Measurements from ENCODE around the gene FAM25A. TPM values are rescaled to one million over a fixed set of nuclear protein-coding genes. Genes with fewer than 3 reads are reported as not detected.
"Not testable (repeated sequence)": the region's sequence is repeated elsewhere in the genome, so short reads cannot be mapped to it uniquely, and the experiment has no call there.

FAM25A gene
- polyA plus RNA-seq, 1 donor from 2014 or later, result not detected

GRCh38 chr10:86991362-86991761 lies 28.7 kb upstream of the FAM25A start:
- not testable (repeated sequence) for H3F3A ChIP-seq (ENCODE audit: insufficient read depth, low read length, poor library complexity, severe bottlenecking); H3K4me3 ChIP-seq (ENCODE audit: low read length); H3K9me3 ChIP-seq (ENCODE audit: low read length); H3K4me2 ChIP-seq (ENCODE audit: low read length); H2AFZ ChIP-seq (ENCODE audit: low read depth, low read length); H3K36me3 ChIP-seq (ENCODE audit: insufficient read depth, low read length); H3K79me2 ChIP-seq (replicated peaks; ENCODE audit: insufficient read depth, low read length); H4K20me1 ChIP-seq (ENCODE audit: insufficient read depth); H3K27ac ChIP-seq (ENCODE audit: low read length); H3K9ac ChIP-seq (ENCODE audit: low read length); H3K9me2 ChIP-seq (ENCODE audit: insufficient read depth, low read length); H3K27me3 ChIP-seq (ENCODE audit: insufficient read depth, low read depth, low read length)

GRCh38 chr10:86992456-86992855 lies 27.6 kb upstream of the FAM25A start:
- H3K27me3 ChIP-seq (ENCODE audit: insufficient read depth, low read depth, low read length), result no peaks in the 10 kb centered on the region
- no peaks in the 10 kb centered on the region for H3K9me2 ChIP-seq (ENCODE audit: insufficient read depth, low read length)
- H3K79me2 ChIP-seq (replicated peaks; ENCODE audit: insufficient read depth, low read length), result no peaks in the 10 kb centered on the region
- H3K4me3 ChIP-seq (ENCODE audit: low read length), result no peak overlapping the region
- no peaks in the 10 kb centered on the region for H3F3A ChIP-seq (ENCODE audit: insufficient read depth, low read length, poor library complexity, severe bottlenecking)
- H3K4me2 ChIP-seq (ENCODE audit: low read length), result no peak overlapping the region
- H3K27ac ChIP-seq (ENCODE audit: low read length), result no peak overlapping the region
- H4K20me1 ChIP-seq (ENCODE audit: insufficient read depth), result no peaks in the 10 kb centered on the region
- H3K9me3 ChIP-seq (ENCODE audit: low read length), result no peaks in the 10 kb centered on the region
- no peak overlapping the region for H2AFZ ChIP-seq (ENCODE audit: low read depth, low read length)
- H3K9ac ChIP-seq (ENCODE audit: low read length), result no peak overlapping the region
- no peaks in the 10 kb centered on the region for H3K36me3 ChIP-seq (ENCODE audit: insufficient read depth, low read length)
- no peak for TF ChIP-seq EZH2 (IDR thresholded peaks at IDR 0.05; ENCODE audit: borderline replicate concordance, insufficient read depth, low read length, poor library complexity, severe bottlenecking)
- TF ChIP-seq POLR2AphosphoS5 (IDR thresholded peaks at IDR 0.05), result no peak
- TF ChIP-seq CTCF (IDR thresholded peaks at IDR 0.05; ENCODE audit: poor library complexity, severe bottlenecking), result no peak
- no peak for TF ChIP-seq MXI1 (conservative IDR thresholded peaks at IDR 0.05; ENCODE audit: poor library complexity, severe bottlenecking)
- no peak for TF ChIP-seq EP300 (conservative IDR thresholded peaks at IDR 0.05; ENCODE audit: poor library complexity, severe bottlenecking)
- no peak for TF ChIP-seq RAD21 (conservative IDR thresholded peaks at IDR 0.05)
- TF ChIP-seq TAF1 (IDR thresholded peaks at IDR 0.05; ENCODE audit: low read depth), result no peak
- no peak for TF ChIP-seq SMC3 (conservative IDR thresholded peaks at IDR 0.05; ENCODE audit: poor library complexity)
- TF ChIP-seq REST (IDR thresholded peaks at IDR 0.05; ENCODE audit: borderline replicate concordance), result no peak

GRCh38 chr10:86992929-86993328 lies 27.2 kb upstream of the FAM25A start:
- no peaks in the 10 kb centered on the region for H3K9me3 ChIP-seq (ENCODE audit: low read length)
- TF ChIP-seq EZH2 (IDR thresholded peaks at IDR 0.05; ENCODE audit: borderline replicate concordance, insufficient read depth, low read length, poor library complexity, severe bottlenecking) (no peak), POLR2AphosphoS5 (IDR thresholded peaks at IDR 0.05) (no peak), RAD21 (conservative IDR thresholded peaks at IDR 0.05) (no peak), MXI1 (conservative IDR thresholded peaks at IDR 0.05; ENCODE audit: poor library complexity, severe bottlenecking) (no peak), CTCF (IDR thresholded peaks at IDR 0.05; ENCODE audit: poor library complexity, severe bottlenecking) (no peak), REST (IDR thresholded peaks at IDR 0.05; ENCODE audit: borderline replicate concordance) (no peak), EP300 (conservative IDR thresholded peaks at IDR 0.05; ENCODE audit: poor library complexity, severe bottlenecking) (no peak), SMC3 (conservative IDR thresholded peaks at IDR 0.05; ENCODE audit: poor library complexity) (no peak), TAF1 (IDR thresholded peaks at IDR 0.05; ENCODE audit: low read depth) (no peak)
- H3K27ac ChIP-seq (ENCODE audit: low read length), result no peak overlapping the region
- H2AFZ ChIP-seq (ENCODE audit: low read depth, low read length), result no peak overlapping the region
- no peaks in the 10 kb centered on the region for H3K9me2 ChIP-seq (ENCODE audit: insufficient read depth, low read length)
- H3K36me3 ChIP-seq (ENCODE audit: insufficient read depth, low read length), result no peaks in the 10 kb centered on the region
- no peaks in the 10 kb centered on the region for H3K27me3 ChIP-seq (ENCODE audit: insufficient read depth, low read depth, low read length)
- no peaks in the 10 kb centered on the region for H3F3A ChIP-seq (ENCODE audit: insufficient read depth, low read length, poor library complexity, severe bottlenecking)
- H3K4me3 ChIP-seq (ENCODE audit: low read length), result no peak overlapping the region
- no peak overlapping the region for H3K4me2 ChIP-seq (ENCODE audit: low read length)
- H3K79me2 ChIP-seq (replicated peaks; ENCODE audit: insufficient read depth, low read length), result no peaks in the 10 kb centered on the region
- no peaks in the 10 kb centered on the region for H4K20me1 ChIP-seq (ENCODE audit: insufficient read depth)
- H3K9ac ChIP-seq (ENCODE audit: low read length), result no peak overlapping the region
